ENCODE data around the gene KAZN. TPM values are rescaled to one million over a fixed set of nuclear protein-coding genes. Genes with fewer than 3 reads are reported as not detected.

The KAZN gene
- total and polyA plus RNA-seq, 2 donors from 2014 or later: 17.4 to 60.8 TPM

GRCh38 chr1:15117671-15118325, 519.3 kb downstream of the KAZN start:
- no peak overlapping the region for H3K4me3 ChIP-seq (ENCODE audit: low read length in 3 of 3)
- DNase-seq (no peak), FAIRE-seq (no peak)
- no peaks in the 10 kb centered on the region for H3K9me3 ChIP-seq (ENCODE audit: control insufficient read depth in 2 of 3, insufficient read depth in 1 of 3, low read length in 3 of 3)
- H3K27me3 ChIP-seq (ENCODE audit: control insufficient read depth, insufficient read depth, low read length): no peaks in the 10 kb centered on the region
- intact Hi-C loops (cut with DNase I): no loop called here
- peak overlapping the region in 1 of 3 donors; percentile 19 for H3K9ac ChIP-seq (ENCODE audit: low read length in 3 of 3)
- no peaks in the 10 kb centered on the region for H3K36me3 ChIP-seq (ENCODE audit: control insufficient read depth in 2 of 3, insufficient read depth in 3 of 3, low read length in 3 of 3)
- TF ChIP-seq, protein P1, sequence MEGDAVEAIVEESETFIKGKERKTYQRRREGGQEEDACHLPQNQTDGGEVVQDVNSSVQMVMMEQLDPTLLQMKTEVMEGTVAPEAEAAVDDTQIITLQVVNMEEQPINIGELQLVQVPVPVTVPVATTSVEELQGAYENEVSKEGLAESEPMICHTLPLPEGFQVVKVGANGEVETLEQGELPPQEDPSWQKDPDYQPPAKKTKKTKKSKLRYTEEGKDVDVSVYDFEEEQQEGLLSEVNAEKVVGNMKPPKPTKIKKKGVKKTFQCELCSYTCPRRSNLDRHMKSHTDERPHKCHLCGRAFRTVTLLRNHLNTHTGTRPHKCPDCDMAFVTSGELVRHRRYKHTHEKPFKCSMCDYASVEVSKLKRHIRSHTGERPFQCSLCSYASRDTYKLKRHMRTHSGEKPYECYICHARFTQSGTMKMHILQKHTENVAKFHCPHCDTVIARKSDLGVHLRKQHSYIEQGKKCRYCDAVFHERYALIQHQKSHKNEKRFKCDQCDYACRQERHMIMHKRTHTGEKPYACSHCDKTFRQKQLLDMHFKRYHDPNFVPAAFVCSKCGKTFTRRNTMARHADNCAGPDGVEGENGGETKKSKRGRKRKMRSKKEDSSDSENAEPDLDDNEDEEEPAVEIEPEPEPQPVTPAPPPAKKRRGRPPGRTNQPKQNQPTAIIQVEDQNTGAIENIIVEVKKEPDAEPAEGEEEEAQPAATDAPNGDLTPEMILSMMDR (IDR thresholded peaks at IDR 0.05; ENCODE audit: borderline replicate concordance, extremely low read depth, insufficient read depth): no peak
- H3K27ac ChIP-seq (ENCODE audit: low read depth in 2 of 2, low read length in 2 of 2): no peak overlapping the region
- H3K4me1 ChIP-seq (ENCODE audit: control insufficient read depth in 2 of 3, insufficient read depth in 2 of 3, low read depth in 1 of 3, low read length in 3 of 3): no peaks in the 10 kb centered on the region

GRCh38 chr1:15118579-15118978, 520.1 kb downstream of the KAZN start:
- TF ChIP-seq, protein P1 (IDR thresholded peaks at IDR 0.05; ENCODE audit: borderline replicate concordance, extremely low read depth, insufficient read depth): no peak
- H3K4me3 ChIP-seq (ENCODE audit: low read length in 3 of 3): no peak overlapping the region
- H3K4me1 ChIP-seq (ENCODE audit: control insufficient read depth in 2 of 3, insufficient read depth in 2 of 3, low read depth in 1 of 3, low read length in 3 of 3): no peaks in the 10 kb centered on the region
- no peaks in the 10 kb centered on the region for H3K27me3 ChIP-seq (ENCODE audit: control insufficient read depth, insufficient read depth, low read length)
- intact Hi-C loops (cut with DNase I): no loop called here
- FAIRE-seq: no peak
- DNase-seq: no peak
- H3K9me3 ChIP-seq (ENCODE audit: control insufficient read depth in 2 of 3, insufficient read depth in 1 of 3, low read length in 3 of 3): no peaks in the 10 kb centered on the region
- no peak overlapping the region for H3K27ac ChIP-seq (ENCODE audit: low read depth in 2 of 2, low read length in 2 of 2)
- no peak overlapping the region for H3K9ac ChIP-seq (ENCODE audit: low read length in 3 of 3)
- H3K36me3 ChIP-seq (ENCODE audit: control insufficient read depth in 2 of 3, insufficient read depth in 3 of 3, low read length in 3 of 3): no peaks in the 10 kb centered on the region

DNA sequence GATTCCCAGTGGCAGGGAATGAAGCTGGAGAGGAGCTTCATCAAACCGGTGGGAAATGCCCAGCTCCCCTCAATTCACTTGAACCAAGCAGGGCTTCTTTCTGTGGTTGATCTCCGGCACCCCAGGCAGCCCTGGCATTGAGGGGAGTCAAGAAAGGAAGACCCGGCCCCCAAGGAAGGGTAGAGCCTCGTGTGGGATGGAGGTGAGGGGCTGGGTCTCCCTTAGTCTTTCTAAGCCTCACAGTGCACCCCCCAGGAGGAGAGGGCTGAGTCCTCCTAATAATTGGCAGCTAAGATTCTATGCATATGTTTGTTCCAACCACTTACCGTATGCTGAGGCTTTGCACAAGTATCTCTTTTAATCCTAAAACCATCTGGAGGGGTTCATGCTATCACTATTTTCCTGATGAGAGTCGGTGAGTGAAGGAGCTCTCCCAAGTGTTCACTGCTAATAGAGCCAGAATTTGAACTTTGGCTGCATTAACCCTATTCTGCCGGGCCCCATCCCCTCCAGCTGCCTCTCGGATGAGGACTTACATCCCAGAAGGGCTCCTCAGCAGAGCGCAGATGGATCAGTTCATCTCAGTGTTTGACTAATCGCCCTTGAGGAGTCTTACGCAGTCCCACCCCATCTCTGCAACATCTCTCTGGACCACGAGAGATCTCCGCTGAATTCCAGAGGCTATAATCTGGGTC, 521.9 kb downstream of the KAZN start:
- FAIRE-seq (no peak), DNase-seq (no peak)
- H3K9me3 ChIP-seq (ENCODE audit: control insufficient read depth in 2 of 3, insufficient read depth in 1 of 3, low read length in 3 of 3): no peaks in the 10 kb centered on the region
- H3K4me3 ChIP-seq (ENCODE audit: low read length in 3 of 3): no peak overlapping the region
- TF ChIP-seq, protein P1 (IDR thresholded peaks at IDR 0.05; ENCODE audit: borderline replicate concordance, extremely low read depth, insufficient read depth): no peak
- H3K36me3 ChIP-seq (ENCODE audit: control insufficient read depth in 2 of 3, insufficient read depth in 3 of 3, low read length in 3 of 3): no peaks in the 10 kb centered on the region
- no peaks in the 10 kb centered on the region for H3K4me1 ChIP-seq (ENCODE audit: control insufficient read depth in 2 of 3, insufficient read depth in 2 of 3, low read depth in 1 of 3, low read length in 3 of 3)
- no peaks in the 10 kb centered on the region for H3K27me3 ChIP-seq (ENCODE audit: control insufficient read depth, insufficient read depth, low read length)
- H3K27ac ChIP-seq (ENCODE audit: low read depth in 2 of 2, low read length in 2 of 2): no peak overlapping the region
- intact Hi-C loops (cut with DNase I): loop anchor here (10.0 kb wide), 1 partner anchor 304 kb away; no protein-coding TSS in a partner anchor
- no peak overlapping the region for H3K9ac ChIP-seq (ENCODE audit: low read length in 3 of 3)

Measured in kidney (tissue), 14 donors.